BJ (cell line): ENCODE measurements around the gene FAM131C. TPM values are rescaled to one million over a fixed set of nuclear protein-coding genes. Genes with fewer than 3 reads are reported as not detected.

ENCODE experiments used
- CTCF ChIA-PET: fragments of 350-600 bp; formaldehyde crosslinking; extraction: SDS; loops from one replicate; lab custom pipeline; 2021; ENCODE audit warnings: antibody characterized with exemption, inconsistent platforms; lab: Yijun Ruan, JAX
- POLR2A ChIA-PET: fragments of 300-600 bp; sonication (Branson Sonifier 250); formaldehyde crosslinking; extraction: SDS; loops from one replicate; lab custom pipeline; 2021; ENCODE audit warnings: antibody characterized with exemption; lab: Charles Lee
- DNase-seq: peaks from one replicate; pipeline ENCODE4 v3.0.0-alpha.2; 2011; ENCODE audit warnings: low read depth
- H3K27me3 ChIP-seq: 2 replicates; pipeline ENCODE4 v1.6.0; 2011; ENCODE audit warnings: low read length; ENCODE audit not compliant: control insufficient read depth, insufficient read depth
- H3K36me3 ChIP-seq: 2 replicates; pipeline ENCODE4 v1.5.1; 2011; ENCODE audit warnings: low read length; ENCODE audit not compliant: control insufficient read depth, insufficient read depth
- H3K4me3 ChIP-seq: 2 replicates; pipeline ENCODE4 v1.5.1; 2011; ENCODE audit warnings: low read depth, mild to moderate bottlenecking, control low read depth, low read length
- polyA plus RNA-seq: library from polyadenylated mRNA; depleted of rRNA; stranded (reverse); fragments of >200 nt; gene quantifications from 2 replicates; pipeline ENCODE4 v1.2.3, GENCODE V29; 2011
- TF ChIP-seq, protein P1 (sequence below): IDR thresholded peaks from 2 replicates; pipeline ENCODE4 v1.5.1; 2011; ENCODE audit warnings: low read depth, mild to moderate bottlenecking, control low read depth, inconsistent platforms, low read length, moderate library complexity; ENCODE audit not compliant: insufficient read depth

Gene FAM131C
- polyA plus RNA-seq, 1 experiment = 0.47 TPM

DNA sequence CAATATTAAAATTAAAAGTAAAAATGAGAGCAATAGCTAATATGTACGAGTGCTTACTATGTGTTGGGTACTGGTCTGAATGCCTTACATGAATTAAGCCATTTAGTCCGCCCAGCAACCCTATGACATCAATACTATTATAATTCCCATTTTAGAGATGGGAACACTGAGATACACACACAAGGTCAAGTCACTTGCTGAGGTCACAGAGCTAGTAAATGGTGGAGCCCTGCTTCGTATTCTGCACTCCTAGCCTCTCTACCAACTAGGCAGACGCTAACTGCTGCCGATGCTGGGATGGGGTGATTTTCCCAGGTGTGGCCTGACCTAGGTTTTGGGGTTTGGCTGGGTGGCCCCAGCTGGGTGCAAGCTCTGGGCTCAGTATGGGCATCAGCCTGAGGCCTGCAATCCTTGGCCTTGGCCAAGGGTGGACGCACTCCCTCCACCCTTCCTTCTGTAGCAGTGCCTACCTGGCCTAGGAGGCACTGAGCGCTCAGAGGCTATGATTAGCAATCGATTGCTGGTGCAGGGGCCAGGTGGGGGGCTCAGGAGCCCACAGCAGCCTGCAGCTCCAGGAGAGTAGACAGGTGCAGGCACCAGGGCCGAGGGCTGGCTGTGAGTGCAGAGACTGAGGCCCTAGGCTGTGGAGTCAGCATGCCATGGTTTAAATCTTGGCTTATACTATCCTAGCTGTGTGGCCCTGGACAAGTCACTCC is 2.7 kb downstream of the FAM131C start:
- ChIA-PET CTCF (interaction anchor here (1.0 to 18.0 kb wide), 6 partner anchors 8 to 173 kb away, joined by 4 to 584 read pairs (median 4); no protein-coding TSS in a partner anchor), POLR2A (no interaction called here)
- TF ChIP-seq, protein P1, sequence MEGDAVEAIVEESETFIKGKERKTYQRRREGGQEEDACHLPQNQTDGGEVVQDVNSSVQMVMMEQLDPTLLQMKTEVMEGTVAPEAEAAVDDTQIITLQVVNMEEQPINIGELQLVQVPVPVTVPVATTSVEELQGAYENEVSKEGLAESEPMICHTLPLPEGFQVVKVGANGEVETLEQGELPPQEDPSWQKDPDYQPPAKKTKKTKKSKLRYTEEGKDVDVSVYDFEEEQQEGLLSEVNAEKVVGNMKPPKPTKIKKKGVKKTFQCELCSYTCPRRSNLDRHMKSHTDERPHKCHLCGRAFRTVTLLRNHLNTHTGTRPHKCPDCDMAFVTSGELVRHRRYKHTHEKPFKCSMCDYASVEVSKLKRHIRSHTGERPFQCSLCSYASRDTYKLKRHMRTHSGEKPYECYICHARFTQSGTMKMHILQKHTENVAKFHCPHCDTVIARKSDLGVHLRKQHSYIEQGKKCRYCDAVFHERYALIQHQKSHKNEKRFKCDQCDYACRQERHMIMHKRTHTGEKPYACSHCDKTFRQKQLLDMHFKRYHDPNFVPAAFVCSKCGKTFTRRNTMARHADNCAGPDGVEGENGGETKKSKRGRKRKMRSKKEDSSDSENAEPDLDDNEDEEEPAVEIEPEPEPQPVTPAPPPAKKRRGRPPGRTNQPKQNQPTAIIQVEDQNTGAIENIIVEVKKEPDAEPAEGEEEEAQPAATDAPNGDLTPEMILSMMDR = no peak
- Histone ChIP-seq H3K36me3 (no peaks in the 10 kb centered on the region), H3K27me3 (no peaks in the 10 kb centered on the region), H3K4me3 (no peak overlapping the region)
- DNase-seq = no peak

DNA sequence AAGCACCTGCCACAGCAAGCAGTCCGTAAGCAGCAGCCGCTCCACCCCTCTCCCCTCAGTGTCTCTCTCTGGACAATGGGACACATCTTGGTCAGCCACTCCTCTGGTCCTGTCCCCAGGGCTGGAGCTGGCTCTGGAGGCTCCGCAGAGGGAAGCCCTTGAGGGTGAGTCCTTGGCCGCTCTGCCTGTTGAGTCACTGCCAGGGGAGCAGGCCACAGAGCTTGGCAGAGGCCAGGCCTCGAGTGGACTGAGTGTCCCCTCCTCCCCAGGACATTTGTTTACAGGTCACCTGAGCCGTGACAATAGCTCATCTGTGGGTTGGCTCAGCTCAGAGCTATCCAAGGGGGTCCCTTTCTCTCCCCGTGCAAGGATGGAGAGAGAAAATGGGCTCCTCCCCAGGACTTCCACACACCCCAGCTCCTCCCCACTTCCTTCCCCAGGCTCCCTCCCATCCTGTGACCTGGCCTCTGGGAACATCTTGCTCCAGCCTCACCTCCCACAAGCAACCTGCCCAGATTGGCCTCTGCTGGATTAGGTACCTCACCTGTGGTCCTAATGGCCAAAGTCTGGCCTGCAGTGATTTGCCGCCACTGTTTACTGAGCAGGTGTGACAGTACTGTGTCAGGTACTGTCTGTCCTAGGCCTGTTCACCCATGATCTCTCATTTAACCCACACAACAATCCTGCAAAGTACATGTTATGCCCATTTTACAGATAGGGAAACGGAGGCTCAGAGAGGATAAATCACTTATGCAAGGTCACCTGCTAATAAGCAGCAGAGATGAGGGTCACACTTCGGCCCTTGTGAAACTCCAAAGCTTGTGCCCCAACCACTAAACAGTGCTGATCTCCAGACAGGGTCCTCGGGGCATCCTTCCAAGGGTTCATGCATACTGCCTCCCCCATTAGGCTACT is 4.8 kb downstream of the FAM131C start:
- POLR2A ChIA-PET = no interaction called here

DNA sequence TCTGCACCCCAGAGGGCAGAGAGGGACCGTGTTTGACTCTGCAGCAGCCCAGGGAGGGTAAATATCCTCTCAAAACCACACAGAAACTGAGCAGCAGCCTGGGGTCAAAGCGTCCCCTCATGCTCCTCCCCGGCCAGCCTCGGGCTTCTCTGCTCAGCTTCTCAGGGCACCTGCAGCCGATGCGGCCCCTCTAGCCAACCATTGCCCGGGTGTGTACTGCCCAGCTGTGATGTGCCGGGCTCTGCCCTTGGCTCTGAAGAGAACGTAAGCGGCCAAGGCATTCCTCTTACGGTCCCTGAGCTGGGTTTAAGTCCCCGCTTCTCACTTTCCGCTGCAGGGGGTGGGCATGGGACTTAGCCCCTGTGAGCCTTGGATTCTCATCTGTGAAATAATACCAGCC is 5.5 kb downstream of the FAM131C start:
- TF ChIP-seq, protein P1 = no peak
- ChIA-PET CTCF (interaction anchor here (1.1 to 18.0 kb wide), 6 partner anchors 10 to 277 kb away, joined by 3 to 584 read pairs (median 13); no protein-coding TSS in a partner anchor), POLR2A (no interaction called here)
- H3K27me3 ChIP-seq = 0 out of 2 replicates have a peak, but pooled peaks cover 2% of the 10 kb centered on the region
- DNase-seq = no peak
- H3K4me3 ChIP-seq = no peak overlapping the region
- no peaks in the 10 kb centered on the region for H3K36me3 ChIP-seq

More for the DNA sequence above, 4.8 kb downstream of the FAM131C start:
- H3K36me3 ChIP-seq = no peaks in the 10 kb centered on the region
- H3K27me3 ChIP-seq = 0 out of 2 replicates have a peak, but pooled peaks cover 2% of the 10 kb centered on the region
- TF ChIP-seq, protein P1 = no peak
- no peak for DNase-seq
- CTCF ChIA-PET = interaction anchor here (0.5 to 18.0 kb wide), 10 partner anchors 9 to 277 kb away, joined by 3 to 584 read pairs (median 4); no protein-coding TSS in a partner anchor
- H3K4me3 ChIP-seq = no peak overlapping the region

DNA sequence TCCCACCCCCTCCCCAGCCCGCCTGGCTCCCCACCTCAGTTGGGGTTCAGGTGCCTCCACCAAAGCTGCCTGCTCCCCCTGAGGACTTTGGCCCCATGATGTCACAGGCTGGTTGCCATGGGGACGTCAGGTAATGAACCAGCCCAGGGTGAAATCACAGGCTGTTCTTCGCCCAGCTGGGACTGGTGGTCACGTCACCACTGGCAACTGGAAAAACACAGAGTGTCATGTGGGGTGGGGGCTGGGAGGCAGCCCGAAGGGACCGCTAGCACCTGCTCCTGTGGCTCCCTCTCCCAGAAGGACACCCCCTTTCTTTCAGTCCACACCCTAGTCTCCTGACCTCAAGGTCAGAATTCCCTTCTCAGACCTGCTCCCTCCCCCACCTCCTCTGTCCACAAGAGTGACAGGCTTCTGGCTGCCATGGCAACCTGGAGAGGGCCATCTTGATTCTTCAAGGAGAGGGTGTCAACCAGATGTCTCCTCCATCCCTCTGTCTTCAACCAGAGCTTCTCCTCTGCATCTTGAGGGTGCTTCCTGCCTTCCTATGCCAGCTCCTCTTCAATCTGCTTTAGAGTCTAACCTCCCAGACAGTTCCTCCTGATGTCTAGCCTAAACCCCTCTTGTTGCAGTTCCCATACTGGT is 6.2 kb downstream of the FAM131C start:
- no peak for DNase-seq
- H3K27me3 ChIP-seq = 0 out of 2 replicates have a peak, but pooled peaks cover 2% of the 10 kb centered on the region
- no peak overlapping the region for H3K4me3 ChIP-seq
- ChIA-PET CTCF (interaction anchor here (1.2 to 4.3 kb wide), 3 partner anchors 11 to 15 kb away, joined by 5 to 24 read pairs (median 21); no protein-coding TSS in a partner anchor), POLR2A (no interaction called here)
- no peaks in the 10 kb centered on the region for H3K36me3 ChIP-seq
- TF ChIP-seq, protein P1 = no peak
